GM19025 (cell line): ENCODE measurements around the gene NFKBIA.
"Not testable (repeated sequence)": the region's sequence is repeated elsewhere in the genome, so short reads cannot be mapped to it uniquely, and the experiment has no call there.

Experiments
- ATAC-seq: cut with Tn5 transposase; IDR thresholded peaks from one replicate; pipeline ENCODE4 v1.9.1; 2021; ENCODE audit warnings: mild to moderate bottlenecking, low read depth, moderate library complexity; ENCODE audit not compliant: unreplicated experiment

NFKBIA gene, protein sequence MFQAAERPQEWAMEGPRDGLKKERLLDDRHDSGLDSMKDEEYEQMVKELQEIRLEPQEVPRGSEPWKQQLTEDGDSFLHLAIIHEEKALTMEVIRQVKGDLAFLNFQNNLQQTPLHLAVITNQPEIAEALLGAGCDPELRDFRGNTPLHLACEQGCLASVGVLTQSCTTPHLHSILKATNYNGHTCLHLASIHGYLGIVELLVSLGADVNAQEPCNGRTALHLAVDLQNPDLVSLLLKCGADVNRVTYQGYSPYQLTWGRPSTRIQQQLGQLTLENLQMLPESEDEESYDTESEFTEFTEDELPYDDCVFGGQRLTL

DNA sequence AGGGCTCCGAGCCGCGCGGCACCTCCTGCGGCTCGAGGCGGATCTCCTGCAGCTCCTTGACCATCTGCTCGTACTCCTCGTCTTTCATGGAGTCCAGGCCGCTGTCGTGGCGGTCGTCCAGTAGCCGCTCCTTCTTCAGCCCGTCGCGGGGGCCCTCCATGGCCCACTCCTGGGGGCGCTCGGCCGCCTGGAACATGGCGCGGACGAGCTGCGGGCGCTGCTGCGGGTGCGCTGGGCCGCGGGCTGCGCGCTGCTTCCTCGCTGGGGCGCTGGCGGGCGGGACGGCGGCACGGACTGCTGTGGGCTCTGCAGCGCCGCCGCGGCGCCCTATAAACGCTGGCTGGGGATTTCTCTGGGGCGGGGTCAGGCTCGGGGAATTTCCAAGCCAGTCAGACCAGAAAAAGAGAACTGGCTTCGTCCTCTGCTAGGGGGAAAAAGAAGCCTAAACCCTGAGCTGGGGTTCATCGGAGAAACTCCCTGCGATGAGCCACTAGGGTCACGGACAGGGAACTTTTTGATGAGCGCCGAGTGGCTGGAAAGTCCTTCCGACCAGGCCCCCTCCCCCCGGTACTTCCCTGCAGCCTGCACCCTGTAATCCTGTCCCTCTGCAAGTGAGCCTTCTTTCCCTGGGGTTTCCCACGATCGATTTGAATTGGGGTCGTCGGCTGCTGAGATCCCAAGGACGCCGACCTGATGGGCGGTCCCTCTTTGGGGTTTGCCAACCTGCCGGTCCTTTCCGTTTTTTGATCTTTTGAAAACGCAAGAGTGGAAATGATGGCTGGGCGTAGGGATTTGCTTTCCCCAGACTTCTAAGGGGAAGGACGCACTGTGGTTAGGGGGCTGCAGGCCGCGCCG lies at the start of gene NFKBIA:
TSS of gene NFKBIA (minus strand) at position 301 of the 855 bp plus-strand sequence. CDS start at position 196, 105 bp downstream.
- ATAC-seq: peak; percentile 48

DNA sequence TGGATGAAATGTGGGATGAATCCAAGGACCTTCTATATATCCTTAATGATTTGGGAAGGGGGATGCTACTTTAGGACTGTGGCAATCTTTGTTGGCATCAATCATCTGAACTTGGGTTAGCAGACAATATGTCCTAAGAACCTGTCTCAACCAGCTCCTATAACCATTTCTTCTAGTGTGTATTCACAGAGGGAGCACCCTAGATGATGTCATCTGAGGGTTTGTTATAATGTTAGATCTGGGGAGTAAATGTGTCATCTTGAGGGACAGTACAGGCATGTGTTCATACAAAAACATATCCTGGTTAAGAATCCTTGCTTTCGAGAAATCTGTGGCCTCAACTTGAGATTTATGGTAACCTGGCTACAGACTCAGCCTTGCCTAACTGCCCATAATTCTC lies 41.9 kb upstream of the NFKBIA start:
- ATAC-seq: no peak

DNA sequence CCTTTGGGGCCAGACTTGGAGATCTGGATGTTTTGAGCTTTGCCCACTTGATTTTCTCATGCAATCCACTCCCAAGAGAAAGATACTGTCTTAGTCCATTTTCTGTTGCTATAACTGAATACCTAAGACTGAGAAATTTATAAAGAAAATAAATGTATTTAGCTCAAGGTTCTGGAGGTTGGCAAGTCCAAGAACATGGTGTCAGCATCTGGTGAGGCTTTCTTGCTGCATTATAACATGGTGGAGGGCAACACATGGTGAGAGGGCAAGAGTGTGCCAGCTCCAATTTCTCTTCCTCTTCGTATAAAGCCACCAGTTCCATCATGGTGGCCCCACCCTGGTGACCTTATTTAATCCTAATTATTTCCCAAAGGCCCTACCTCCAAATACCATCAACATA lies 39.6 kb upstream of the NFKBIA start:
- ATAC-seq: no peak

DNA sequence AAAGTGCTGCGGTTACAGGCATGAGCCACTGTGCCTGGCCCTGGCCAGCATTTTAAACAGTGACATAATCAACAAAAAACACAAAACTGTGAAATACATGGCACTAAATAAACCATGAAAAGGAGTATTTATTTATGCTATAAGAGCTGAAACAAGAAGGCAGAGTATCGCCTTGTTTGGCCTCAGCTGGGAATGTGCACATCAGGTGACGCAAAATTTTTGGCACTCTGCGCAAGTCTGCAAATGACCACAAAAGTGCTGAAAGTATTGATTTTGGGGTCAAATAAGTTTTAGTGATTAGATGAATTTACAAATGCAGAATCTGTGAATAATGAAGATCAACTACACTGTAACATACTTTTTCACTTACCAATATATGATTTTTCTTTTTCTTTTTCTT lies 36.6 kb upstream of the NFKBIA start:
- no peak for ATAC-seq

DNA sequence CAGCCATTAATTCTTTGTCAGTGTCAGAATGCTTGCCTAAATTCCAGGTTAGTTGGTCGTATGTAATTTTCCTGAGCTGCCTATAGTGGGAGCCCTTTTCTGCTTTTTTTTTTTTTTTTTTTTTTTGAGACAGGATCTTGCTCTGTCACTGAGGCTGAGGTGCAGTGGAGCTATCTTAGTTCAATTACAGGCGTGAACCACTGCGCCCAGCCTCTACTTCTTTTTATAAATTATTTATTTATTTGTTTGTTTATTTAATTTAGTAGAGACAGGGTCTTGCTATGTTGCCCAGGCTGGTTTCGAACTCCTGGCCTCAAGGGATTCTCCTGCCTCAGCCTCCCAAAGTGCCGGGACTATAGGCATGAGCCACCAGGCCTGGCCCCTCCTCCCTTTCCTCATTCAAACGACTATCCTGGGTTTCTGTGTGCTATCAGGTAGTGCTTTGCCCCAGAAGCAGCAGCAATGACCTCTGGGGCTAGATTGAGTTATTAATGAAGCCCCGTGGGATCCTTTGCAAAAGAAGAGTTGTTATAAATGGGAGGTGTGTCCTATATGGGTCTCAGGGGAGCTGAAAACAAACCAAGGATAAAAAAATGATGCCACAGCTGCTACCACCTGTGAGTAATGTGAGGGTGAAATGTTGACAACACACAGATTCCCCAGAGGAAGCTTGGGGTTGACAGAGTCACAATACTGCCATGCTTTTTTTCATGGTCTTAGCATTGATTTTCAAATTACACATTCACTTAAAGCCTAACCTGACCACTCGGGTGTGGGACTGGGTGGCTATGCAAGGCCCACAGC lies 34.6 kb upstream of the NFKBIA start:
- ATAC-seq: peak; percentile 64

DNA sequence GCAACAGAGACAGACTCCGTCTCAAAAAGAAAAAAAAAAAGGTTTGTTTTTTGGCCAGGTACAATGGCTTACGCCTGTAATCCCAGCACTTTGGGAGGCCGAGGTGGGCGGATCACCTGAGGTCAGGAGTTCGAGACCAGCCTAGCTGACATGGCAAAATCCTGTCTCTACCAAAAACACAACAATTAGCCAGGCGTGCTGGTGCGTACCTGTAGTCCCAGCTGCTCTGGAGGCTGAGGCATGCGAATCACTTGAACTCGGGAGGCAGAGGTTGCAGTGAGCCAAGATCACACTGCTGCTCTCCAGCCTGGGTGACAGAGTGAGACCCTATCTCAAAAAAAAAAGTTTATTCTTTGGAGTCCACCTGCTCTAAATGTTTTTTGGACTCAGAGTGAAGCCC lies 33.9 kb upstream of the NFKBIA start:
- not testable (repeated sequence) for ATAC-seq

DNA sequence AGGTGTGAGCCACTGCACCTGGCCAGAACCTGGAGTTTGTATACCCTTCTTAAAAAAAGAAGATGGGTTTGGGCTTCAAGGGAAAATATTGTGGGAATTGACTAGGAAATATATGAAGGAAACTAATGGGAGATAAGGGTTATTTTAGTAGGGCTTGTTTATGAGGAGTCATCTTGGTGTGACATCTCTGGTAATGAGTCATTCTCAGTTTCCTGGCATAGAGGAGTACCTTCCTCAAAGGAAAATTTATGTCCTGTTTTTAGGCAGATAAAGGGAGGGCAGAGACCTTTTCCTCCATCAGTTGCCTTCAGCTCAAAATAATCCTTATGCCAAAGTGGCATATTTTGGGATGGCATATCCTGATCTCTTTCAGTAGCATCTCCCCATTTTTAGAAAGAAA lies 30.6 kb upstream of the NFKBIA start:
- ATAC-seq: no peak

DNA sequence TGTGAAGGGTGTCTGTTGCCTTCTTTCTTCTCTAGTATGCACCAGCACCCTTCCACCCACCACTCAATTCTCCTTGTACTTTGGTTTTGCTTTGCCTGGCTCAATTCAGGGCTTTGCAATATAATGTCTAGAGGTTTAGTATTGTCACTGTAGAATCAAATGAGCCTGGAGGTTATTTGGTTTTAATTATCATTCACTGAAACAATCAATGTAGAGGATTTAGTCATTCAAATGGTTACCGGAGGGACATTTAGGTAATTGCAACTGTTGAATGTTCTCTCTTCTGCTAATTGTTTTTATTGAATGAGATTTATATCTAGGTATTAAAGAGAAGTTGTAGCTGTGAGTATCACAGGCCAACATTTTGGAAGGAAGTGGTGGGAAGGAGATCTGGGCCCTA lies 29.3 kb upstream of the NFKBIA start:
- ATAC-seq: no peak

DNA sequence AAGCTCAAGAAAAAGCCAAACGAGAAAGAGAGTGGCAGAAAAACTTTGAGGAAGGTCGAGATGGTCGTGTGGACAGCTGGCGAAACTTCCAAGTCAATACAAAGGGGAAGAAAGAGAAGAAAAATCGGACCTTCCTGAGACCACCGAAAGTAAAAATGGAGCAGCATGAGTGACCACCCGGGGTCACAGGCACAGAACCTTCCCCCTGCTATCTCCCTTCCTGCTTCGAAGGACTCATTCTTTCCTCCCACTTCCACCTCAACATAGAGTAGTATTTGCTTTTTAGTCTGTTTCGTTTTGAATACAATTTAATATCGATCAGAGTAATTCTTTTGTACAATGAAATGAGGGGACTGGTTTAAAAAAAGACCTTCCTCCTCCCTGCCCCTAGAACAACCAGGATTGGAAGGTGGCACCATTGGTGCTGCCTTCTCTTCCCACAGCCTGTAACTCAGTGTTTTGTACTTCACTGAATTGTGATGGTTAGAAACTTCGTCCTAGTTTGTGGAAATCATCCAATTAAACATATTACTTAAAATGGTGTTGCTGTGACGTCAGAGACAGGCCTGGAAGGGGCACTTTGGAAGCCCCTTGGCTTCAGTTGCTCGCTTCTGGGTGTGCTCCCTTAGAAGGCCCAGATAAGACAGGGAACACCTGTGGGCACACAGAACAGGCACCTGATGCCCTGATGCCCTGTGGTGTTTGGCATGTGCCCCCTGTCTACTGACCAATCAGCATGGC lies 26.1 kb upstream of the NFKBIA start:
- no peak for ATAC-seq

DNA sequence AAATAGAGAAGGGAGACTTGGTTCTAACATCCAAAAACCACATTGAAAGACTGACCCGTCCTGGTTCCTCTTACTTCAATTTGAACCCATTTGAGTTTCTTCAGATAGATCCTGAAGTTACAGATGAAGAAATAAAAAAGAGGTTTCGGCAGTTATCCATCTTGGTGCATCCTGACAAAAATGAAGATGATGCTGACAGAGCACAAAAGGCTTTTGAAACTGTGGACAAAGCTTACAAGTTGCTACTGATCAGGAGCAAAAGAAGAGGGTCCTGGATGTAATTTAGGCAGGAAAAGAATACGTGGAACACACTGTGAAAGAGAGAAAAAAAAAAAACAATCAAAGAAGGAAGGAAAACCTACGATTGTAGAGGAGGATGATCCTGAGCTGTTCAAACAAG lies 25.4 kb upstream of the NFKBIA start:
- no peak for ATAC-seq

DNA sequence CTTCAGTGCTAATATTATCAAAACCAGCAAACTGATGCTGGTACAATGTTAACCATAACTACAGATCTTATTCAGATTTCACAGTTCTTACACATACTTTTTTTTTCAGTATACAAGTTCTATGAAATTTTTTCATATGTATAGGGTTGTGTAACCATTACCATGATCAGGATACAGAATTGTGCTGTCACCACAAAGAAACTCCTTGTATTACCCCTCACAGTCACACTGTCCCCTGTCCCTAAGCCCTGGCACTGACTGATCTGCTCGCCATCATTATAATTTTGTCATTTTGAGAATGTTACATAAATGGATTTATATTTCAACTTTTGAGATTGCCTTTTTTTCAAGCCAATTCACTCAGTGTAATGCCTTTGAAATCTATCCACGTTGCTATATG lies 21.3 kb upstream of the NFKBIA start:
- no peak for ATAC-seq

DNA sequence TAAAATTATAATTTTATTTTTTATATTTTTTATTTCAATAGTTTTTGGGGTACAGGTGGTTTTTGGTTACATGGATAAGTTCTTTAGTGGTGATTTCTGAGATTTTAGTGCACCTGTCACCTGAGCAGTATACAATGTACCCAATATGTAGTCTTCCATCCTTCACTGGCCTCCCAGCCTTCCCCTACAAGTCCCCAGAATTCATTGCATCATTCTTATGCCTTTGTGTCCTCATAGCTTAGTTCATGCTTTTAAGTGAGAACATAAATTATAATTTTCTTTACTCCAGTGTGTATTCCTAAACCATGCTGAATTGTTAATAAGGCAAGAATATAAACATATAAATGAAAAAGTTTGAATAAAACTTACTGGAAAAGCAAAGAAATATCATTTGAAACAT lies 19.1 kb upstream of the NFKBIA start:
- ATAC-seq: no peak

DNA sequence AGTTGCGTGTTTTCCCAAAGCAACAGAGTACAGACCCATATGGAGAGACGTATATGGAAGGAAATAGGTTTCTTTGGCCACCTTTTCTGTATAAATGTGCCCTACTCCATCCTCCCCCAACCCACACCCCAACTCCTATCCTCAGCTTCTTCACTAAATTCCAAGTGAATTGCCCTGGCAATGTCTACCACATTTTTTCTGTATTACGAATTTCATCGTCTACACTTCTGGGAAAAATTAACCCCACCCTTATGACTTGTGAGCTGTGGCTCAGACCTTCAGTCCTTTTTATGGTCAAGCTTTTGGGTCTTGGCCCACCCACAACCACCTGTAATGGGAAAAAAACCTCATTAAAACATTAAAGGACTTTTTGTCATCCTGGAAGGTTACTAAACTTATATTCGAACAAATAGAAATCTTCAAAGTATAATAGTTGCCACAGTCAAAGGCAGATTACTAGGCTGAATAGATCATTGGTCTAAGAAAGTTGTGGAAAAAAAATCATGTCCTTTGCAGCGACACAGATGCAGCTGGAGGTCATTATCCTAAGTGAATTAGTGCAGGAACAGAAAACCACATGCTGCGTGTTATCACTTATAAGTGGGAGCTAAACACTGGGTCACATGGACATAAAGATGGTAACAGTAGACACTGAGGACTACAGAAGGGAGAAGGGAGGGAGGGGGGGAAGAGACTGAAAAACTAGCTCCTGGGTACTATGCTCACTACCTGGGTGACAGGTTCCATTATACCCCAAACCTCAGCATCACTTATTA lies 15.7 kb upstream of the NFKBIA start:
- ATAC-seq: no peak

DNA sequence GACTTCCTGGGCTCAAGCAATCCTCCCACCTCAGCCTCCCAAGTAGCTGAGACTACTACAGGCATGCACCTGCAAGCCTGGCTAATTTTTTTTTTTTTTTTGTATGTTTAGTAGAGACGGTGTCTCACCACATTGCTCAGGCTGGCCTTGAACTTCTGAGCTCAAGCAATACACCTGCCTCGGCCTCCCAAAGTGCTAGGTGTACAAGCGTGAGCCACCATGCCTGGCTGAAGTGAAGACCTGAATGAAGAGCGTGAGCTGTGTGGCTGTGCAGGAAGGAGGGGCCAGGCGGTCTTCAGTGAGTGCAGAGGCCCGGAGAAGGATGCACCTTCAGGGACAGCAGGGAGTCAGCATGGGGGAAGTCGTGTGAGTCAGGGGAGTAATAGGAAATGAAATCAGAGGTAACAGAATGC lies 14.9 kb upstream of the NFKBIA start:
- ATAC-seq: no peak

DNA sequence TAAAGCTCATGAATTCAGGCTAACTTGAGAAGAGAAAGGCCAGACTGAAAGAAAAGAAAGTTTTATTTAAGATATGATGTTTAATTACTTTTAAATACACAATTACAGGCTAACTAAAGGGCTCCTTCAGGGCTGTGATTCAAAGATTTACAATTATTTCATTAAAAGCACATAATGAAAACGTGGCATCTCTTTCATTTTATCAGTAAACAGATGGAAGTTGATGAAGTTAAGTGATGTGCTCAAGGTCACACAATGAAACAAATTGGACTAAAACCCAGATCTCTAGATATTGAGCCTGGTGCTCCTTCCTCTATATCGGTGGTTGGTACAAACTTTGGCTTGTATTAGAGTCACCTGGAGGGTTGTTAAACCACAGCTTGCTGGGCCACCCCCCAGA lies 13.5 kb upstream of the NFKBIA start:
- no peak for ATAC-seq

DNA sequence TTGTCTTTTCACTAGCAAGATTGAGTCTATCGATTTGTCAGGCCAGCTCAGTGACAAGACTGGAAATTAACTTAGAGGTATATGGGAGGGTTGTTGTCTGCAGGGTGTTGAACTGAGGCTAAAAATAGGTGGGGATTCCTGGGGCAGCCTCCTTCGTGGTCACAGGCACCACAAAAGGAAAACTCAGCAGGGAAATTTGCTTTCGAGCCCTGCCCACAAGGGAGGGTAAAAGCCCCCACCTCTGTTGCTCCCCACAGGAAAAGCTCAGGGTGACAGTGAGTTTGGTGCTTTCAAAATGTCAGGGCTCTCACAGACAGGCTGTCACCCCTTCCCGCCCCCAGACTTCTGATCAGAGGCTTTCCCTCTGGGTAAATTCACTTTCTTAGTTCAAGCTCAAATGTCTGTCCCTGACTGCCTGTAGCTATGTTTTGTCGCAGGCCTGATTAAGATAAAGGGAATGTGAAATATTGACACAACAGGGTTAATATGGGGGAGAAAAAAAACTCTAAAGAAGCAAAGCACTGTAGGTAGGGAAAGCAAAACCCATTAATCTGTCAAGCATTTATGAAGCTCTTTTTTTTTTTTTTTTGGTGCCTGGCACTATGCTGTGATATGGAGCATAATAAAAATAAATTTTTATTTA lies 11.7 kb upstream of the NFKBIA start:
- ATAC-seq: peak; percentile 53

DNA sequence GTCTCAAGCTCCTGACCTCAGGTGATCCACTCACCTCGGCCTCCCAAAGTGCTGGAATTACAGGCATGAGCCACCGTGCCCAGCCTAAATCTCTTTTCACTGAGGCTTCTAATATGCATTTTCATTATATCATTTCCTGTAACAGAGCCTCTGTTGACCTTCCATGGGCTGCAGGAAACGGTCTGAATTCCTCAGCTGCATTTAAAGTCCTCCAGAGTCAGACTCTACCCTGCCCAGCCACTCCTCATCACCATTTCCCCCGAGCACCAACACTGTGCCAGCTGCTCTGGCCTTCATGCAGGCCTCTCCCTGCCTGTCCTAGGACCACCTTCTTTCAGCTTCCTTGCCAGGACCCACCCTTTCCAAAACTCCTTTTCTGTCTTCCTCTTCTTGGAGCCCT lies 9.8 kb upstream of the NFKBIA start:
- ATAC-seq: no peak

DNA sequence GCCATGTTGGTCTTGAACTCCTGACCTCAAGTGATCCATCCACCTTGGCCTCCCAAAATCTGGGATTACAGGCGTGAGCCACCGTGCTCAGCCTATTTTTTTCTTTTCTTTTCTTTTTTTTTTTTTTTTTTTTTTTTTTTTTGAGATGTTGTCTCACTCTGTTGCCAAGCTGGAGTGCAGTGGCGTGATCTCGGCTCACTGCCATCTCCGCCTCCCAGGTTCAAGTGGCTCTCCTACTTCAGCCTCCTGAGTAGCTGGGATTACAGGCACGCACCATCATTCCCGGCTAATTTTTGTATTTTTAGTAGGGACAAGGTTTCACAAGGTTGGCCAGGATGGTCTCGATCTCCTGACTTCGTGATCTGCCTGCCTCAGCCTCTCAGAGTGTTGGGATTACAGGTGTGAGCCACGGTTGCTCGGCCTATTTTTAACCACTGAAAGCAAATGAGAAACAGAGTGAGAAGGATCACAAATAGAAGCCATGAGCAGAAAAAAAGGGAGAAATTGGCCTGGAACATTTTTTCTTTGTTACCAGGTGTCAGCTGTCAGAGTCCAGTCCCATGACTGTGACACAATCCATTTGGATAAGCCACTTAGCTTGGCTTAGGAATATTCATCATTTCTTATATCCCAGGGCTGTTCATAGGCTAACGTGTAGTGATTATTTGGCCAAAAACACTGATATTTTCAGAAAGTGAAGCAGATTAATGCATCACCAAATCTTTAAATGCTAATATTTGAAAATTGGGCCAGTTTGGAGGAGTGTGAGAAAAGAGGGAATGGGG lies 7.9 kb upstream of the NFKBIA start:
- no peak for ATAC-seq
